Loucy (cell line): ENCODE data around the gene LILRB5.

Source experiments
- H2AFZ ChIP-seq: fragments of 200-600 bp; sonication (generic); 2 replicates; pipeline ENCODE4 v1.6.0; 2016; ENCODE audit warnings: antibody characterized with exemption, mild to moderate bottlenecking, low read length, moderate library complexity
- H3F3A ChIP-seq: fragments of 200-600 bp; 2 replicates; pipeline ENCODE4 v1.6.0; 2016; ENCODE audit warnings: antibody characterized with exemption, low read depth, mild to moderate bottlenecking
- H3K27me3 ChIP-seq: fragments of 200-600 bp; sonication (generic); 2 replicates; pipeline ENCODE4 v1.6.1; 2014; ENCODE audit warnings: low read length, mild to moderate bottlenecking; ENCODE audit not compliant: insufficient read depth, poor library complexity, severe bottlenecking
- H3K36me3 ChIP-seq: fragments of 200-600 bp; sonication (generic); 2 replicates; pipeline ENCODE4 v1.6.1; 2016; ENCODE audit warnings: low read length; ENCODE audit not compliant: insufficient read depth
- H3K4me1 ChIP-seq: fragments of 200-600 bp; sonication (generic); 2 replicates; pipeline ENCODE4 v1.5.1; 2014; ENCODE audit warnings: low read length, mild to moderate bottlenecking; ENCODE audit not compliant: insufficient read depth, poor library complexity, severe bottlenecking
- H3K4me2 ChIP-seq: fragments of 200-600 bp; sonication (generic); 2 replicates; pipeline ENCODE4 v1.6.0; 2014; ENCODE audit warnings: antibody characterized with exemption, low read length, low read depth, mild to moderate bottlenecking; ENCODE audit not compliant: poor library complexity, severe bottlenecking
- H3K4me3 ChIP-seq: fragments of 200-600 bp; sonication (generic); 2 replicates; pipeline ENCODE4 v1.5.1; 2014; ENCODE audit warnings: low read length, mild to moderate bottlenecking, mixed read lengths; ENCODE audit not compliant: poor library complexity, severe bottlenecking
- H3K79me2 ChIP-seq: fragments of 200-600 bp; sonication (generic); 2 replicates; pipeline ENCODE4 v1.6.1; 2014; ENCODE audit warnings: low read length; ENCODE audit not compliant: insufficient read depth
- H3K9ac ChIP-seq: fragments of 200-600 bp; sonication (generic); 2 replicates; pipeline ENCODE4 v1.6.0; 2014; ENCODE audit warnings: mild to moderate bottlenecking, low read depth, low read length, moderate library complexity; ENCODE audit not compliant: poor library complexity, severe bottlenecking
- H3K9me2 ChIP-seq: fragments of 200-600 bp; sonication (generic); replicated peaks from 2 replicates; pipeline ENCODE4 v1.6.1; 2016; ENCODE audit warnings: low read depth, low read length, mixed read lengths
- H3K9me3 ChIP-seq: fragments of 200-600 bp; sonication (generic); 2 replicates; pipeline ENCODE4 v1.6.1; 2014; ENCODE audit warnings: mild to moderate bottlenecking, antibody characterized with exemption, low read length, low read depth; ENCODE audit not compliant: insufficient read depth
- H4K20me1 ChIP-seq: fragments of 200-600 bp; sonication (generic); 2 replicates; pipeline ENCODE4 v1.6.0; 2014; ENCODE audit warnings: antibody characterized with exemption, low read length, mild to moderate bottlenecking; ENCODE audit not compliant: insufficient read depth, poor library complexity, severe bottlenecking
- EZH2phosphoT487 ChIP-seq: fragments of 200-600 bp; IDR thresholded peaks from 2 replicates; pipeline ENCODE4 v1.6.1; 2018; ENCODE audit warnings: antibody characterized with exemption, mild to moderate bottlenecking, moderate library complexity, borderline replicate concordance
- TF ChIP-seq, protein P1 (sequence below): fragments of 200-600 bp; sonication (generic); conservative IDR thresholded peaks from 2 replicates; pipeline ENCODE4 v1.5.1; 2014; ENCODE audit warnings: mild to moderate bottlenecking, antibody characterized with exemption, low read length

Gene LILRB5

DNA sequence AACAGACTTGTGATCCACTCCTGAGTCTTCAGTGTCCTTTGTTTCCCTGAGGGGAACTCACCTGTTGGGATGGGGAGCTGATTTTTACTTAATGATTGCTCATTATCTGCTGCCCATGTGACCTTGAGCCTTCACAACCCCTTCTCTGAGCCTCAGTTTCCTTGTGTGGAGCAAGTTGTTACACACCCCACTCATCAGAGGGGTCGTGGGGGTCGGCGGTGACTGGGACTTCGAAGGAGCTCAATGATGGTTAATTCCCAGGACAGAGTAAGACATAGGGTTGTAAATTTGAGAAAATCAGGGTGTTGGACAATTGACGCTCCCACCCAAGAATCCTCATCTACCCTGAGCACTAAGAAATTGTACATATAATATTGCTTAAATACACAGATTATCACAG, 42.4 kb upstream of the LILRB5 start:
- peaks cover 4% of the 10 kb centered on the region for H3K4me1 ChIP-seq
- no peak overlapping the region for H3K4me3 ChIP-seq
- no peak for TF ChIP-seq EZH2phosphoT487
- TF ChIP-seq, protein P1, sequence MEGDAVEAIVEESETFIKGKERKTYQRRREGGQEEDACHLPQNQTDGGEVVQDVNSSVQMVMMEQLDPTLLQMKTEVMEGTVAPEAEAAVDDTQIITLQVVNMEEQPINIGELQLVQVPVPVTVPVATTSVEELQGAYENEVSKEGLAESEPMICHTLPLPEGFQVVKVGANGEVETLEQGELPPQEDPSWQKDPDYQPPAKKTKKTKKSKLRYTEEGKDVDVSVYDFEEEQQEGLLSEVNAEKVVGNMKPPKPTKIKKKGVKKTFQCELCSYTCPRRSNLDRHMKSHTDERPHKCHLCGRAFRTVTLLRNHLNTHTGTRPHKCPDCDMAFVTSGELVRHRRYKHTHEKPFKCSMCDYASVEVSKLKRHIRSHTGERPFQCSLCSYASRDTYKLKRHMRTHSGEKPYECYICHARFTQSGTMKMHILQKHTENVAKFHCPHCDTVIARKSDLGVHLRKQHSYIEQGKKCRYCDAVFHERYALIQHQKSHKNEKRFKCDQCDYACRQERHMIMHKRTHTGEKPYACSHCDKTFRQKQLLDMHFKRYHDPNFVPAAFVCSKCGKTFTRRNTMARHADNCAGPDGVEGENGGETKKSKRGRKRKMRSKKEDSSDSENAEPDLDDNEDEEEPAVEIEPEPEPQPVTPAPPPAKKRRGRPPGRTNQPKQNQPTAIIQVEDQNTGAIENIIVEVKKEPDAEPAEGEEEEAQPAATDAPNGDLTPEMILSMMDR, result no peak
- H3K4me2 ChIP-seq, result no peak overlapping the region
- no peaks in the 10 kb centered on the region for H3K36me3 ChIP-seq
- H3K27me3 ChIP-seq, result no peaks in the 10 kb centered on the region
- no peaks in the 10 kb centered on the region for H4K20me1 ChIP-seq
- no peaks in the 10 kb centered on the region for H3K79me2 ChIP-seq
- H3K9ac ChIP-seq, result no peak overlapping the region
- H3K9me2 ChIP-seq, result no peaks in the 10 kb centered on the region
- no peaks in the 10 kb centered on the region for H3F3A ChIP-seq
- H3K9me3 ChIP-seq, result no peaks in the 10 kb centered on the region
- H2AFZ ChIP-seq, result no peak overlapping the region

DNA sequence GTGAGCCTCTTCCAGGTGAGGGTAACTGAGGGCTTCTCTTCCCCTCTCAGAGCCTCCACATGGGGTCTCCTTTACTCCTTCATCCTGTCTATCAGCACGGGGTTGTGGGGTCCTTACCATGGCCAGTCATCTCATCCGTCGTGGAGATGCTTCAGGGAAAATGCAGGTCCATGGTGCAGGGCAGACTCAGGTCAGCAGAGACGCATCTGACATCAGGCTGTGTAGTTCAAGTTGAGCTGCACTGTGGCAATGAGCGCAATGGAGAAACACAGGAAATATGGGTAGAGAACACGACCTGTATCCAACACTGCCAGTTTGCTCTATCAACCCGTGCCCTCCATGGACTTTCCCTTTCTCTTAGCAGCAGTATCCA, 42.0 kb upstream of the LILRB5 start:
- peaks cover 1% of the 10 kb centered on the region for H3K4me1 ChIP-seq

DNA sequence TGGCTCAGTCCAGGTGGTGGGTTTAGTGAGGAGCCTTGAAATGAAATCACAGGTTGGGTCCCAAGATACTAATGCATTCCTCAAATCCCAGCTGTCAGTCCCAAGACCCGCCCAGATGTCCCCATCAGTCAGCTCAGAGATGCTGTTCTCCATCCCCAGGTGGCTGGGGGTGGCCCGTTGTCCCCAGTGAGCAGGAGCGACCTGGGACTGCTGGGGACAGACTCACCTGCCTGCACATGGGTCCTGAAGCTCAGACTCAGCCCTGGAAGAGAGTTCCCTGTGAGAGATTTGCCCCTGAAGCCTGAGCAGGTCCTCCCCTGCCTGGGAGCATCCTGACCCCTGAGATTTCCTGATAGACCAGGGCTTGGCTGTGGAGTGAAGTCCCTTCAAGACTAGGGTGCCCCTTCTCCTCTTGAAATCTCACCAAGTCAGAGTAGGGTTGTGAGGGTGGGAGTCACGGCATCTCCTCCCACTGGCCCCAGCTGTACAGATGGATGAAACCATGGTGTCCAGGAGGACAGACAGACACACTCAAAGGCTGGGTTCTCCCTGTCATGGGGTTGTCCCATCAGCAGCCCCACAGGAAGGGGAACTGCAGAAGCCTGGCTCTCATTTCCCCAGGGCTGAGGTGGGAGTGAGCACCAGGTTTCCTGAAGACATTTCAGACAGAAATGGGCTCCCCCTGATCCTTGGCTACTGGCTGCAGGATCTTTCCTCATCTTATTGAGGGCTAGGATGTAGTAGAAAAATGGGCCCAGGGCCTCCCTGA, 41.5 kb upstream of the LILRB5 start:
- H3K9ac ChIP-seq, result no peak overlapping the region
- H3K9me2 ChIP-seq, result no peaks in the 10 kb centered on the region
- H3F3A ChIP-seq, result no peaks in the 10 kb centered on the region
- no peak overlapping the region for H3K4me2 ChIP-seq
- no peaks in the 10 kb centered on the region for H3K79me2 ChIP-seq
- H3K27me3 ChIP-seq, result no peaks in the 10 kb centered on the region
- H4K20me1 ChIP-seq, result no peaks in the 10 kb centered on the region
- TF ChIP-seq, protein P1, result no peak
- TF ChIP-seq EZH2phosphoT487, result no peak
- no peaks in the 10 kb centered on the region for H3K36me3 ChIP-seq
- no peak overlapping the region for H2AFZ ChIP-seq
- H3K4me3 ChIP-seq, result no peak overlapping the region
- no peaks in the 10 kb centered on the region for H3K4me1 ChIP-seq
- H3K9me3 ChIP-seq, result no peaks in the 10 kb centered on the region

More for the DNA sequence above, 42.0 kb upstream of the LILRB5 start:
- H3K36me3 ChIP-seq, result no peaks in the 10 kb centered on the region
- H3K9me2 ChIP-seq, result no peaks in the 10 kb centered on the region
- H3K79me2 ChIP-seq, result no peaks in the 10 kb centered on the region
- no peaks in the 10 kb centered on the region for H3K9me3 ChIP-seq
- H3K4me3 ChIP-seq, result no peak overlapping the region
- no peak for TF ChIP-seq EZH2phosphoT487
- TF ChIP-seq, protein P1, result no peak
- no peak overlapping the region for H2AFZ ChIP-seq
- no peak overlapping the region for H3K9ac ChIP-seq
- no peaks in the 10 kb centered on the region for H3K27me3 ChIP-seq
- no peak overlapping the region for H3K4me2 ChIP-seq
- H4K20me1 ChIP-seq, result no peaks in the 10 kb centered on the region
- no peaks in the 10 kb centered on the region for H3F3A ChIP-seq
